CD4-positive, alpha-beta T cell treated with Interleukin-21 for 1 hour (primary cell): Measurements from ENCODE around the gene LRSAM1.
A peak's percentile ranks its signal among the peaks of the same experiment; 100 is the strongest.

Source experiments
- DNase-seq: peaks from one replicate; pipeline ENCODE4 v3.0.0-alpha.2; 2020

Gene LRSAM1

DNA sequence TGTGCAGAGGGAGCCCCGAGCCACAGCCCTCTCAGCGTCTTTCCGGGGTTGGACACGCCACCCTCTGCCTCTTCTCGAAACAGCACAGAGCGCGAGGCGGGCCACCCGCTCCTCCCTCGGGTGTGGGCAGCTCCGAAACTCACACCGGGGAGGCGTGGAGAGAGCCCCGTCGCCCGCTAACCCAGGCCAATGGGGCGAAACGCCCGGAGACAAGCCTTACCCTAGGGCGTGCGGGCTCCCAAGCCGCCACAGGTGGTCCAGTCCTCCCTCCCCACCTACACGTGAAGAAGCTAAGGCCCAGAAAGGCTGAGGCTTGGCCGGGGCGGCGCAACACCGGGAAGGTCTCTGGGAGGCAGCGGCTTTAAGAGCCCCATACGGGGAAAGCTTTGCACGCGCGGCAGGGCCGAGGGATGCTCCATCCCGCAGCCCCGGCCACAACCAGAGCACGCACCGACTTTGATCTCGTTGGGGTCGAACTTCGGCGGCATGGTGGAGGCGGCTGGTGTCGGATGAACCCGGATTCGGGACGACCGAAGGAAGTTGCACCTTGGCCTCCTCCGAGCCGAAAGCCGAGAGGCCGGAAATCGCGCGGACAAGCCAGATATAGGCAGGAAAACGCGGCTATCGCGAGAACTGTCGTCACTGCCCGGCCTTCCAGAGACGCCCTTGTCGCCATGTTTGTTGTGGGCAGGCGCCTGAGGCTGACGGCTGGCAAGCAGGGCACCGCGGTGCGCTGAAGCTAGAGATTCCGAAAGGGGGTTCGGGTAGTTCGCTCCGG lies at the start of gene LRSAM1, which contains the start of gene RPL12:
Gene LRSAM1 (plus strand): TSS at position 681 of the 778 bp plus-strand sequence. CDS start 3,018 bp downstream, outside the sequence.
Gene RPL12 (minus strand): TSS at position 577 of the 778 bp plus-strand sequence. CDS start 89 bp downstream, at position 488.
- peak; percentile 98 for DNase-seq

DNA sequence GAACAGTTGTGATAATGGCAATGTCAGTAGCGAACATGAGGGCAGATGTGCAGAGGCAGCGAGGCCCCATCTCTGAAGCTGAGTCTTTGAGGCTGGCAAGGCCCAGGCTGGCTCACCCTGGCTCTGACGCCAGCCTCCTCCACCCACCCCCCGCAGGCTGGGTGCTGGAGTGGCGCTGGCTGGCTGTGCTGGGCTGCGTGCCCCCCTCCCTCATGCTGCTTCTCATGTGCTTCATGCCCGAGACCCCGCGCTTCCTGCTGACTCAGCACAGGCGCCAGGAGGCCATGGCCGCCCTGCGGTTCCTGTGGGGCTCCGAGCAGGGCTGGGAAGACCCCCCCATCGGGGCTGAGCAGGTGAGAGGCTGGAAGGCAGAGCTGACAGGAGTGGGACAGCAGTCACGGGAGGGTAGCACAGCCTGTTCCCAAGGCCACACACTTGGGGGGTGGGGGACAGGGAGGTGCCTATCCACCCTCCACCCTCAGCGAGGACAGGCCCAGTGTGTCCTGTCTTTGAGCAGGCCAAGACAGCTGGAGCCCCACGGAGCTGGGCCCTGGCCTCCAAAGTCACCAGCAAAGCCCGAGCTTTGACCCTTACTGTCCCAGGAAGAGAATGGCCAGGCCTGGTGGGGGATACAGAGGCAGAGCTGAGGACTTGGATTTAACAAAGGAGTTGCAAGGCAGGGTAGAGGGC lies 48.8 kb upstream of the LRSAM1 start:
- no peak for DNase-seq

DNA sequence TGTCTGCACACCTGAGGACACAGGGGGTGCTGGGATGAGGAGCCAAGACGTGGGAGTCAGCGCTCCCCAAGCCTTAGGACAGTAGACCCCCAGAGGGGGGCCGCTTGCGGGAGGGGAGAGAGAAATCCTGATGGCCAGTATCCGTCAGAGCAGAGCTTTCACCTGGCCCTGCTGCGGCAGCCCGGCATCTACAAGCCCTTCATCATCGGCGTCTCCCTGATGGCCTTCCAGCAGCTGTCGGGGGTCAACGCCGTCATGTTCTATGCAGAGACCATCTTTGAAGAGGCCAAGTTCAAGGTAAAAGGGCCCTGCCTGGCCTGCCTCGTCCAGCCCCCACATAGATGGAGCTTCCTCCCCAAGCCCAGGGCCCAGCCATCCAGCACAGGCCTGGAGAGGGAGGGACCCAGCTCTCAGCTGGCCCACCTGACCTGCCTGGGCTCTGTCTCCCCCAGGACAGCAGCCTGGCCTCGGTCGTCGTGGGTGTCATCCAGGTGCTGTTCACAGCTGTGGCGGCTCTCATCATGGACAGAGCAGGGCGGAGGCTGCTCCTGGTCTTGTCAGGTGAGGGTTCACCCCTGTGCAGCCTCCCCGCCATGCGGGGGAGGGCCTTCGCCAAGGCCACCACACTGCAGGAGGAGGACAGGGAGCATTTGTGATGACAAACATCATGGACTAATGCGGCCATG lies 47.7 kb upstream of the LRSAM1 start:
- no peak for DNase-seq

DNA sequence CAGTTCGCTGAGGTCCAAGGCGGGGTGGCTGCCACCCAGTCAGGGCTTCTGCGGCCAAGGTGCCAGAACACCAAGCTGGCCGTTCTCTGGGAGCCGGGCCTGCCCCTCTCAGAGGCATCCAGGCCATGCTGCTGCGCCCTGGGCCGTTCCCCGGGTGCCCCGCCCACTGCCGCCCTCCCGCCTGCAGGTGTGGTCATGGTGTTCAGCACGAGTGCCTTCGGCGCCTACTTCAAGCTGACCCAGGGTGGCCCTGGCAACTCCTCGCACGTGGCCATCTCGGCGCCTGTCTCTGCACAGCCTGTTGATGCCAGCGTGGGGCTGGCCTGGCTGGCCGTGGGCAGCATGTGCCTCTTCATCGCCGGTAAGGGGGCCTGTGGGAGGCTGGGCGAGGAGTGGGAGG lies 46.7 kb upstream of the LRSAM1 start:
- no peak for DNase-seq

DNA sequence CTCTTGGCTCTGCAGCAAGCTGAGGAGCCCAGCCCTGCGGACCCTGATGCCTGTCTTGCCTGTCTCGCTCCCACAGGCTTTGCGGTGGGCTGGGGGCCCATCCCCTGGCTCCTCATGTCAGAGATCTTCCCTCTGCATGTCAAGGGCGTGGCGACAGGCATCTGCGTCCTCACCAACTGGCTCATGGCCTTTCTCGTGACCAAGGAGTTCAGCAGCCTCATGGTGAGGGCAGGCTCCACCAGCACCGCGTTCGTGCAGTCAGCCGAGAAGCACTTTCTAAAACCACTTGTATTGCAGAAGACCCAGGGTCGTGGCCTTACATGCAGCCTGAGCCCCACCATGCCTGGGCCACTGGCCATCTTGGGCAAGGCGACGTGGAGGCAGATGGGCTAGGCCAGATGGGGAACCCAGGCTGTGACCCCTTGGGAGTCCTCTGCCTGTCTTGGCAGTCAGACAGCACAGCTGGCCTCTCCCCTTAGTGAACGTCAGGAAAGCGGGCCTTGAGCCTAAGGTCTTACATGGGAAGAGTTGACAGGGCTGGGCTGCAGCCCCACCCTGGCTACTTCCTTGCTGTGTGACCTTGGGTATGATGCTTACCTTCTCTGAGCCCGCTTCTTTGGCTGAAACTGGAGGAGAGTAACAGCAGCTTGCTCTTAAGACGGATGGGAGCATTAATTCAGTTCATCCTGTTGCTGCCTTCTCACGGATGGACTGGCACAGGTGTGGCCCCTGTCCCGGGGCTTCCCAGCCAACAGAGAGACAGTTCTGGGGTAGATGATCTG lies 45.8 kb upstream of the LRSAM1 start:
- DNase-seq: no peak

DNA sequence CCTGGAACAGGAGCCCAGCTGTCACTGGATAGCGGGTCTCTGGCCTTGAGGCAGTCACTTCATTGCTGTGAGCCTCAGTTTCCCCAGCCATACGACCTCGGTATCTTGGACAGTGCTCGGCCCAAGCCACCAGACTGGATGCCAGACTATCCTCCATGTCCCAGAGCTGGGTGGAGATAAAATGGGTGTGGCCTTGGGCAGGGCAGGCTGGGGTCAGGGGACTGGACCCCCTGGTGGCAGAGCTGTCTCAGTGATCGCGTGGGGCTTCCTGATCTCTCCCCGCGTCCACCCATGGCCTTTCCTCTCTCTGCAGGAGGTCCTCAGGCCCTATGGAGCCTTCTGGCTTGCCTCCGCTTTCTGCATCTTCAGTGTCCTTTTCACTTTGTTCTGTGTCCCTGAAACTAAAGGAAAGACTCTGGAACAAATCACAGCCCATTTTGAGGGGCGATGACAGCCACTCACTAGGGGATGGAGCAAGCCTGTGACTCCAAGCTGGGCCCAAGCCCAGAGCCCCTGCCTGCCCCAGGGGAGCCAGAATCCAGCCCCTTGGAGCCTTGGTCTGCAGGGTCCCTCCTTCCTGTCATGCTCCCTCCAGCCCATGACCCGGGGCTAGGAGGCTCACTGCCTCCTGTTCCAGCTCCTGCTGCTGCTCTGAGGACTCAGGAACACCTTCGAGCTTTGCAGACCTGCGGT lies 44.4 kb upstream of the LRSAM1 start:
- DNase-seq: no peak

DNA sequence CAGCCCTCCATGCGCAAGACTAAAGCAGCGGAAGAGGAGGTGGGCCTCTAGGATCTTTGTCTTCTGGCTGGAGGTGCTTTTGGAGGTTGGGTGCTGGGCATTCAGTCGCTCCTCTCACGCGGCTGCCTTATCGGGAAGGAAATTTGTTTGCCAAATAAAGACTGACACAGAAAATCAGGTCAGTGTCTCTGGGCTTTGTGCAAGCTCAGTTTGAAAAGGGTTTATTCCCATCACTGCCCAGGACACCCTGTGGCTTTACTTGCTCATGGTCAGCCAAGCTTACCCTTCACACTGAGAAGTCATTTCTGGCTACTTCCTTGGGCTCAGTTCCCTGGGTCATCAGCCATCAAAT lies 43.8 kb upstream of the LRSAM1 start:
- DNase-seq: no peak

DNA sequence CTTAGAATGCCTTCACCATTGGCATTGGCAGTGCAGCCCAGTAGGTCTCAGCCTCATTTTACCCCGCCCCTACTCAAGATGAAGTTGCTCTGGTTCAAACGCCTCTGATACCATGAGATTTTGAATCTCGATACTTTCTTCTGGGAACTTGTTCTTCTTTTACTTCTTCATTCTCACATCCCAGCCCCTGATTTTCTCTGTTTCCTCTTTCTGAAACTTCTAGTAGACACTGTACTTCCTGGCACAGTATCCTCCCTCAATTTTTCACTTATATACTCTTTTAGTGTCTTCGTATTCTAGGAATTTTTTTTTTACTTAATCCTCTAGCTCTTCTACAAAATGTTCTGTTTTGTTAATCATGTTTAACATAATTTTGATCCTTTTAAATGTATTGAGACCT lies 40.2 kb upstream of the LRSAM1 start:
- no peak for DNase-seq

DNA sequence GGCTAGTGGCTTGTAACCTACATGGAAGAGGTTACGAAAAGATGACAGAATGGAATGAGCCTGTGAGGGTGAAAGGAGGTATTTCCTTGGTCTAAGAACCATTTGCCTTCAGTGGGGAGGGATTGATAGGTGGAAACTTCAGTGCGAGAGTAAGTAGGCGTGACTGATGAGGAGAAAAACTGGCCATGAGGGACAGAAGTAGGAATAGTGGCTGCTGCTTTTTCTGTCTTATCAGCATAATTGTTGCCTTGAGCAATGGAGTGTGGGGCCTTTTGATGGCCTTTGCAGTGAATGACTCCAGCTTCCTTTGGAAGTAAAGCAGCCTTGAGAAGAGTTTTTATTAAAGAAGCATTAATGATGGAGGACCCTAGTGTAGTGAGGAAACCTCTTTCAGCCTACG lies 36.2 kb upstream of the LRSAM1 start:
- no peak for DNase-seq

DNA sequence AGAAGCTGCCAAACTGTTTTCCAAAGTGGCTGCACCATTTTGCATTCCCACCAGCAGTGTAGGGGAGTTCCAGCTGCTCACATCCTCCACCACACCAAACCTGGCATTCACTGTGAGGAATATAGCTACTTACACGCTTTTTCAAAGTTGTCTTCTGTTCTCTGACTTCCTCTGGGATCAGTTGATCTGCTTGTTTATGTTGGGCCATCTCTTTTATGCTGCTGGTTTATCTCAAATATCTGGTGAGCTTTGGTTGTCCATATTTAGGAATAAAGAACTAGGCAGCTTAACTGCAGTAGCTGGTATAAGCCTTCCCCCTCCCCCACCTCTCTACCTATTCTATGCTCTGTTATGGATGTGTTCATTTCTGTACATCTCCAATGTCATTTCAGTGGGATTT lies 35.7 kb upstream of the LRSAM1 start:
- DNase-seq: no peak

DNA sequence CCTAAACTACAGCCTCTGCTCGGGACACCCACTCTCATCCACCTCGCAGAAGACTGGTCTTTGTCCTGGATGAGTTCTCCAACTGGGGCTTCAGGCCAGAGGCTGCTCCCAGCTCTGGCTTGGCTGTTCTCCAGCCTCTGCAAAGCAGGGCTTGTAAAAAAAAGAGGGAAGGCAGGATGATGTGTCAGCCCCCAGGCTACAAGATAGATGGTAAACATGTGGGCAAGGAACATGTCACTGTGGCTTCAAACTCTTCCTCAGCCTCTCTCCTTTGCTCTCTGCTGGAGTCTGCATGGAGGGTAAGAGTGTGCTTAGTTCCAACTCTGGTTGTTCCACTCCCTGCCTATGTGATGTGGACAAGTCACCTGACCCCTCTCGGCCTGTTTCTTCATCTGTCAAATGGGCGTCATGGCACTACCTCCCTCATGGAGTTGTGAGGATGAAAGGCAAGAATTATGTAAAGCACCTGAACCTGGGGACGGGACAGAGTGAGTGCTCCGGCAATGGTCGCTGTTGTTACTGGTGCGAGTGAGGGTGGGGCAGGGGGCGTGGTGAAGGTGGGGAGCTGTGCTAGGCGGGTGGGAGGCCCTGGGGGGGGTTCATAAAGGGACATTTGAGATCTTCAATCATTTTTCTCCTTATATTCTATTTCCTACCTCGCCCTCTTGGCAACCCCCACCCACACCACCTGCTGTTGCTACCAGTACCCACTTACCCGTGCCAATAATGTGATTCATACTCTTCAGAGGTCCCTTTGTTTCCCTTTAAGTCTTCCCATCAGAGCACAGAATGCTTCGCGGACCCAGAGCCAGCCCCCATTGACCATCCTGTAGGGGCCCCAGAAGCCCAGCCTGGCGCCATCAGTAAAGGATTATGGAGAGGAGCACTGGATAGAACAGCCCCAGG lies 33.9 kb upstream of the LRSAM1 start:
- DNase-seq: no peak

DNA sequence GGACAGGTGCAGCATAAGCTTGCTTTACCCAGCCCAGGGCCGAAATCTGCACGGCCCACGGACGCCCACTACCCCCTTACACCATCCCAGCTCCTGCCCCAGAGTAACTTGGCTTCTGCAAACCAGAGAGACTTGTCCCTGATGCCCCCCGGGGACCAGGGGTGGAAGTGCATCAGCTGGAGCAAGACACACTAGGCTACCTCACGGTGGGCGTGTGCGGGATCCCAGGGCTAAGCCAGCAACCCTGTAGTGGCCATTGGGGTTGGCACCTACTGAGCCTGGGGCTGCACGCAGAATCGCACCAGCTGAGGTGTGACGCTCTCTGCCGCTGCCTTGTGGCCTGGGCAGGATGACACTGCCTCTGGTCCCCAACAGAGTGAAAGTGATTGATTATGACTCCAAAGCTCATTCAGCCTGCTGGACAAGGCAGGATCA lies 33.3 kb upstream of the LRSAM1 start:
- peak; percentile 44 for DNase-seq

DNA sequence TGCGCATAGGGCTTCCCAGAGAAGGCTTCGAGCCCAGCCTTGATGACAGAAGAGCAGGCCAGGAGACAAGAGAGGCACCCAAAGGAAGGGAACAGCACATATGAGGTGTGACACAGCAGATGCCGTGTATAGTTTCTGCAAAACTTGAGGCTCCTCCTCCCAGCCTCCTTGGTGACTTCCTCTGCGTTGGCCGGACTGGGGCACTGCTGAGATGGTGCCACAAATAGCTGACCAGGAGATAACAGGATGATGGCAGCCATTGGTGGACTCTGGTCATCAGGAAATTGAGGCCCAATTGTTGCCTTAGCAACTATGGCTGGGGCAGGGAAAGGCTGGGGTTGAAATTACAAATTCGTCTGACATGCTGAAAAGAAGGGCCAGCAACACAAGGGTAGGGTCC lies 32.0 kb upstream of the LRSAM1 start:
- no peak for DNase-seq

DNA sequence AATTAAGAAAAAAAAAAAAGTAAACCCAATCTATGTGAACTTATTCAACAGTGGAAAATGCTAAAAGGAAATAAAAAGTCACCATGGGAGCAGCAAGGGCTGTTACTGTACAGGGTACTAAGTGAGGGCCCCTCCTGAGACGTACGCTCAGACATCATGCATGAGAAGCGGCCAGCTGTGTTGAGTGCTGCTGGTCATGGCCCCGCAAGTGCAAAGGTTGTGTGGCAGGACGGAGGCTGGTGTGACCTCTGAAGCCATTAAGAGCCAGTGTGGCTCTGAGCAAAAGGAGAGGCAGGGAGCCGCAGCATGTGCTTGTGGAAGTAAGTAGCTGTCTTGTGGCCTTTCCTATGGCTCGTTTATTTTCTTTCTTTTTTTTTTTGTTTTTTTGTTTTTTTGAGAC lies 30.3 kb upstream of the LRSAM1 start:
- no peak for DNase-seq

DNA sequence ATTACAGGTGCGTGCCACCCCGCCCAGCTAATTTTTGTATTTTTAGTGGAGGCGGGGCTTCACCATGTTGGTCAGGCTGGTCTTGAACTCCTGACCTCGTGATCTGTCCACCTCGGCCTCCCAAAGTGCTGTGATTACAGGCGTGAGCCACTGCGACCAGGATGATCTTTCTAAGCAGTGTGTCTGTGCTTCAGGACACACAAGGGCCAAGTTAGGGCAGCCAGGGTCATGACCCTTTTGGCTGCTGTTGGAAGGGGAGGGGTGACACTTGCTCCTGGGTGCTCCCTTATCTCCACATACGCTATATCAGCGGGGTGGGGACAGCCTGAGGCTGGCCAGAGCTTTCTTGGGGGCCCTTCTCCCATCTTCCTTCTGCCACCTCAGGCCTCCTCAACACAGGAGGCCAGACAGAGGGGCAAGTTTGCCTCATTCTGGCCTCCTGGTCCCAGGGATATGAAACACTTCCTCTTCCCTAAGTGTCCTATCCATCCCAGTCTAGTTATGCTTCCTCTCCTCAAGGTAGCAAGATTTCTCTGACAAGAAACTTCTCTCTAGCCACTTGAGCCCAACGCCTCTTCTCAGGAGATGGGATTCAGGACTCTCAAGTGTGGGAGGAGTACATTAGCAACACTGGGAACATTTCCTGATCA lies 29.1 kb upstream of the LRSAM1 start:
- no peak for DNase-seq

DNA sequence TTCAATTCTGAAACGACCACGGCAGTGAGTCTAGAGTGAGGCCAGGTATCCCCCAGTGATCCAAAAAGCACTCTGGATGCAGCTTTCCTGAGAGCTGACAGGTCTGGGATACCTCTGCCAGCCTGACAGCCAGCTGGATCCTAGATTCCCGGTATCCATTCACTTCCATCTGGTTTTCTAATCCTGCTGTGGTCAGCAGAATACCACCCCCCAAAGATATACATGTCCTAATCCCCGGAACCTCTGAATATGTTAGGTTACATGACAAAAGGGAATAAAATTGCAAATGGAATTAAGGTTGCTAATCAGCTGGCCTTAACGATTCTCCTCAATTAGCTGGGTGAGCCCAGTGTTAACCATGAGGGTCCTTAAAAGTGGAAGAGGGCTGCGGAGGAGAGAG lies 28.5 kb upstream of the LRSAM1 start:
- DNase-seq: no peak

DNA sequence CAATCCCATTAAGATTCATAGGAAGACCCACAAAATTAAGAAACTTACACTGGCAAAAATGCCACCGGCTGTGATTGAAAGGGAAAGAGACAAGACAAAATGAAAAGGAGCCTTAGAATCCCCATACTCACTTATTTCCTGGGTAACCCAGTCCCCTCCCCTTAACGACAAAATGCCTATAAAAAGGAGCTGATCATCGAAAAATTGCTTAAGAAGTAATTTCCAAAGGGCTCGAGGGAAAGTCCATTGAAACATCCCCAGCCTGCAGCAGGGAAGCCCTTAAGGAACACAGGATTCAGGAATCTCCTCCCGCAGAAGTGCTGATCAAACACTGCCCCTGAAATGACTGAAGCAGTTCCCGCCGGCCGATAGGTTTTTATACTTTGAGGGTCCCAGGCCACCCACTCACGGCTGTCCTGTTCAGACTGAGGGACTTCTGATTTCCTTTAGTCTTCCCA lies 27.8 kb upstream of the LRSAM1 start:
- no peak for DNase-seq

DNA sequence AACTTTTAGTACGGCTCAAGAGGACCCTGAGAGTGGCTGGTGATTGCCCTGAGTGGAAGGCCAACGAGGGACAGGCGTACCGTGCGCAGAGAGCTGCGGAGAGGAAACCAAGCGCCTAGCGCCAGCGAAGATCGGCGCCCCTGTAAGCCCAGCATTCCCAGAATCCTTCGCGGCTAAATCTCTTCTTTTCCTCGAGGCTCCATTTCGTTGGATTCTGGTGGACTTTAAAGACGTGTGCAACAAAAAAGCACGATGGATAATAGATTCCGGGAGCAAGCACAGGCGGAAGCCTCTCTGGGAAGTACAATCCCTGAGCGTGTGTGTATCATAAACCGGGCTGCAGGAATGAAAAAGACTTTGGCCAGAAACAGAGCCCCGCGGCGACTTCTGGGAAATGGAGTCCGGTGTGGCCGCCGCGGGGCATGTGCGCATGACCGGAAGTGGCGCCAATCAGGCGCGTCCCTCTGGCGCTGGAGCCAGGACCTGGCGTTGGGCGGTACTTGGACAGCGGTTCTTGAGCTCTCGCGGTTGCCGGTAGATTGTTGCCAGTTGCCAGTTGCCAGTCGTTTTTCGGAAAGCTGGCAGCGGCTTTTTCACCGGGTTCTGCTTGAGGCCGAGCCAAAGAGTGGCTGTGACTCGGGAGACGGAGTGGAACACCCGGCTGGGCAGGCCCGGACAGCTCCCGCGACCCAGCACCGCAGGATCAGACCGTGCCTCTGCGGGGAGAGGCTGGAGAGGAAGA lies 27.2 kb upstream of the LRSAM1 start, which contains the start of gene ZNF79:
Gene ZNF79 (plus strand): TSS at position 449 of the 742 bp plus-strand sequence. CDS start 406 bp downstream, outside the sequence.
- peak; percentile 90 for DNase-seq

DNA sequence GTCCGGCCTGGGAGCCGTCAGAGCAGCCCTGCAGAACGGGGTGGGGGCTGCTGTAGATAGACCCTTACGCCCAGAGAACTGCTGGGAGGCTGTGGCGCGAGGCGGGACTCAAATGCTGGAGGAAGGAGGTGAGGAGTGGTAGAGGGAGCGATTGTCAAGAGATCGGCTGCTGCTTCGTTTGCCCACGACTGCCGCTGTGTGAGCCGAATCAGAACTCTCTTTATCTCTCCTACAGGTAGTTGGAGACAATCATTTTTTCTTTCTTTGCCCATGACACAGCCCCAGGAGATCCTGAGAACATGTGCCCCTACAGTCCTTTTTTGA lies 26.7 kb upstream of the LRSAM1 start:
- peak; percentile 32 for DNase-seq

DNA sequence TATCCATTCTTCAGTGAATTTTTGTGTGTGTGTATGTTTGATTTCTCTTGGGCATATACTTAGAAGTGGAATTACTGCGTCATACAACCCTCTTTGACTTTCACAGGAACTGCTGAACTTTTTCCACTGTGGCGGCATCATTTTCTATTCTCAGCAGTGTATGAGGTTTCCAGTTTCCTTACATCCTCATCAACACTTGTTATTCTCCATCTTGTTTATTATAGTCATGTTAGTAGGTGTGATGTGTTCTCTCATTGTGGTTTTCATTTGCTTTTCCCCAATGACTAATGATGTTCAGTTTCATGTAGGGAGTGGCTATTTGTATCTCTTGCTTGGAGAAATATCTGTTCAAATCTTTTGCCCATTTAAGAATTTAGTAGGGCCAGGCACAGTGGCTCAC lies 24.6 kb upstream of the LRSAM1 start:
- no peak for DNase-seq
